Measurements from ENCODE around the gene KIAA0040. TPM values are rescaled to one million over a fixed set of nuclear protein-coding genes. Genes with fewer than 3 reads are reported as not detected.
"Not testable (repeated sequence)": the region's sequence is repeated elsewhere in the genome, so short reads cannot be mapped to it uniquely, and the experiment has no call there.

KIAA0040 gene
- total RNA-seq, 2 donors from 2014 or later, result 21.2 to 23.4 TPM

DNA sequence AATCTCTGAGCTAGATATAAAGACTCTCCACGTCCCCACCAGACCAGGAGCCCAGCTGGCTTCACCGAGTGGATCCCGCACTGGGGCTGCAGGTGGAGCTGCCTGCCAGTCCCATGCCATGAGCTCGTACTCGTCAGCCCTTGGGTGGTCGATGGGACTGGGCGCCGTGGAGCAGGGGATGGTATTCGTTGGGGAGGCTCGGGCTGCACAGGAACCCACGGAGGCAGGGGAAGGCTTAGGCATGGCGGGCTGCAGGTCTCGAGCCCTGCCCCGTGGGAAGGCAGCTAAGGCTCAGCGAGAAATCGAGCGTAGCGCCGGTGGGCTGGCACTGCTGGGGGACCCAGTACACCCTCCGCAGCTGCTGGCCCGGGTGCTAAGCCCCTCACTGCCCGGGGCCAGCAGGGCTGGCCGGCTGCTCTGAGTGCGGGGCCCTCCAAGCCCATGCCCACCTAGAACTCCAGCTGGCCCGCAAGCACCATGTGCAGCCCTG, 84.2 kb downstream of the KIAA0040 start:
- not testable (repeated sequence) for ATAC-seq; H3K9me3 Mint-ChIP-seq; H3K36me3 Mint-ChIP-seq; DNase-seq (ENCODE audit: low spot score in 2 of 2); H3K27ac Mint-ChIP-seq

Other genes starting within 250 kb of the KIAA0040 start
- gene CACYBP, start 192.8 kb downstream of the KIAA0040 start, total RNA-seq, result 100 to 1,000 TPM; 345 to 354 TPM
- 10 to 100 TPM; 42.6 to 45.7 TPM for gene MRPS14, start 169.4 kb downstream of the KIAA0040 start, total RNA-seq
- gene TNN, start 124.9 kb downstream of the KIAA0040 start, total RNA-seq, result not detected